ENCODE results near the gene SELENOP. TPM values are rescaled to one million over a fixed set of nuclear protein-coding genes. Genes with fewer than 3 reads are reported as not detected.

Gene SELENOP
- total RNA-seq, 1 donor from 2014 or later, result 65.5 TPM

GRCh38 chr5:42759456-42759855 is 52.2 kb downstream of the SELENOP start:
- no peak for DNase-seq (ENCODE audit: extremely low spot score, unreplicated experiment)
- no peak overlapping the region for H3K4me3 Mint-ChIP-seq
- no peaks in the 10 kb centered on the region for H3K36me3 Mint-ChIP-seq
- no peaks in the 10 kb centered on the region for H3K9me3 Mint-ChIP-seq
- H3K27ac Mint-ChIP-seq, result no peak overlapping the region
- H3K27me3 Mint-ChIP-seq, result peaks cover 3% of the 10 kb centered on the region
- no peaks in the 10 kb centered on the region for H3K4me1 Mint-ChIP-seq (ENCODE audit: unreplicated experiment)
- TF ChIP-seq CTCF (conservative IDR thresholded peaks at IDR 0.05), result no peak

- Mint-ChIP-seq H3K4me3 (no peak within 1 kb of the TSS), H3K27ac (no peak within 1 kb of the TSS), H3K4me1 (ENCODE audit: unreplicated experiment) (no peaks in the 10 kb centered on the region)
Observed at GRCh38 chr5:42756606-42757601, 54.8 kb downstream of the SELENOP start, which contains the start of gene CCDC152. CCDC152 (plus strand) TSS chr5:42756818; CDS start chr5:42759122, 2,304 bp downstream.

GRCh38 chr5:42753099-42753498 is 58.6 kb downstream of the SELENOP start:
- Mint-ChIP-seq H3K27ac (no peak overlapping the region), H3K4me1 (ENCODE audit: unreplicated experiment) (no peaks in the 10 kb centered on the region)

More at GRCh38 chr5:42756606-42757601, 54.8 kb downstream of the SELENOP start, which contains the start of gene CCDC152:
- Mint-ChIP-seq H3K27me3 (peaks cover 3% of the 10 kb centered on the region), H3K9me3 (no peaks in the 10 kb centered on the region), H3K36me3 (no peaks in the 10 kb centered on the region)
- no peak for DNase-seq (ENCODE audit: extremely low spot score, unreplicated experiment)
- TF ChIP-seq CTCF (conservative IDR thresholded peaks at IDR 0.05), result no peak

GRCh38 chr5:42751044-42751443 is 60.6 kb downstream of the SELENOP start:
- Mint-ChIP-seq H3K36me3 (no peaks in the 10 kb centered on the region), H3K27ac (no peak overlapping the region), H3K9me3 (no peaks in the 10 kb centered on the region), H3K4me1 (ENCODE audit: unreplicated experiment) (no peaks in the 10 kb centered on the region), H3K4me3 (no peak overlapping the region), H3K27me3 (no peaks in the 10 kb centered on the region)
- TF ChIP-seq CTCF (conservative IDR thresholded peaks at IDR 0.05), result no peak
- no peak for DNase-seq (ENCODE audit: extremely low spot score, unreplicated experiment)

More at GRCh38 chr5:42753099-42753498, 58.6 kb downstream of the SELENOP start:
- TF ChIP-seq CTCF (conservative IDR thresholded peaks at IDR 0.05), result no peak
- peaks cover 3% of the 10 kb centered on the region for H3K27me3 Mint-ChIP-seq
- no peaks in the 10 kb centered on the region for H3K36me3 Mint-ChIP-seq
- H3K4me3 Mint-ChIP-seq, result no peak overlapping the region
- H3K9me3 Mint-ChIP-seq, result no peaks in the 10 kb centered on the region
- no peak for DNase-seq (ENCODE audit: extremely low spot score, unreplicated experiment)

GRCh38 chr5:42750507-42750906 is 61.2 kb downstream of the SELENOP start:
- H3K4me3 Mint-ChIP-seq, result no peak overlapping the region
- H3K36me3 Mint-ChIP-seq, result no peaks in the 10 kb centered on the region
- no peaks in the 10 kb centered on the region for H3K4me1 Mint-ChIP-seq (ENCODE audit: unreplicated experiment)
- no peak for DNase-seq (ENCODE audit: extremely low spot score, unreplicated experiment)
- H3K9me3 Mint-ChIP-seq, result no peaks in the 10 kb centered on the region
- no peak overlapping the region for H3K27ac Mint-ChIP-seq
- H3K27me3 Mint-ChIP-seq, result no peaks in the 10 kb centered on the region
- TF ChIP-seq CTCF (conservative IDR thresholded peaks at IDR 0.05), result no peak

Other genes with a start within 250 kb of the SELENOP start
- gene CCDC152, start 55.1 kb downstream of the SELENOP start, total RNA-seq (ENCODE audit: low replicate concordance), result not detected in 2 replicates
- gene ANXA2R, start 228.4 kb upstream of the SELENOP start, total RNA-seq (ENCODE audit: low replicate concordance), result 0.34 and 0.74 TPM in 2 replicates

All from type B pancreatic cell (in vitro differentiated cells).